ENCODE measurements around the gene HSPH1.
A peak's percentile ranks its signal among the peaks of the same experiment; 100 is the strongest.

Gene HSPH1

DNA sequence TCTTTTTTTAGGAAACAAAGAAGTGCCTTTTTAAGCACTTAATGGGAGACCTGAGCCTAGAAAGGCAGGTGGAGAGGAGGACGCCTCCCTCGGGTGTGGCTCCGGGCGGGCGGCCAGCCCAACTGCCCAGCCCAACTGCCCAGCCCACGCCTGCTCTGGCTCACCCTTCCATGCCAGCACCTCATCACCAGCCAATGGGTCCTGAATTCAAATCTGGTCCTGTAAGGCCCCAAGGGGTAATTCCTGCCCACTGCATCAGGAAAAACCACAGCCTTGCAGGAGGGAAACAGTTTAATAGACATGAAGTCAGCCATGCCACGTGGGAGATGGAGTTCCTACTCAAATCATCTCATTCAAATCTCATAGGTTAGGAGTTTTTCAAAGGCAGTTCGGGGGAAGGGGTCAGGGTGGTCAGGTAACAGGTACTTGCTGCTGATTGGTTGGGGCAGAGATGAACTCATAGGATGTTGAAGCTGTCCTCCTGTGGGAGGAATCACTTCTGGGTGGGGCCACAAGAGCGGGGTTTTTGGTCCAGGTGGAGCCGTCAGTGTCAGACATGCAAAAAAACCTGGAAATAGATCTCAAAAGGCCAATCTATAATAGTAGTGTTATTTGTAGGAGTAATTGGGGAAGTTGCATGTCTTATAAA, 64.9 kb downstream of the HSPH1 start:
- no peak for DNase-seq (ENCODE audit: low spot score)

- DNase-seq (ENCODE audit: low spot score) = no peak
These were observed 67.2 kb downstream of the HSPH1 start for GRCh38 chr13:31094331-31095015.

- DNase-seq (ENCODE audit: low spot score) = no peak
These were observed 68.4 kb downstream of the HSPH1 start for GRCh38 chr13:31093145-31093885.

DNA sequence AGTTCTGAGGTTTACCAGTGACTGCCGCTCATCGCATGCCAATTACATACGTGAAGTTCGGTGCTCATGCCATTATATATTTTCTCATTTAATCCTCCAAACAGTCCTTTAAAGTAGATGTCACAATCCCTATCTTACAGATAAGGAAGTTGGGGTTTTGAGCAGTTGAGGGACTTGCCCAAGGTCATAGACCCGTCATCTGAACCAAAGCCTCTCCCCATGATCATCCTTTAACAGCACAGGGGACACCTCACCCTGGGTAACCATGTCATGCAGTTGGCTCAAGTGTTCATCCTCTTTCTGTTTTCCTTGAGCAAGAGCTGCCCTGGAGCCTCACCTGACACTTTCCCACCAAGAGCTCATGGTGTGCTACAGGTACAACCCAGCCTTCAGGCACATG, 69.1 kb downstream of the HSPH1 start:
- no peak for DNase-seq (ENCODE audit: low spot score)

DNA sequence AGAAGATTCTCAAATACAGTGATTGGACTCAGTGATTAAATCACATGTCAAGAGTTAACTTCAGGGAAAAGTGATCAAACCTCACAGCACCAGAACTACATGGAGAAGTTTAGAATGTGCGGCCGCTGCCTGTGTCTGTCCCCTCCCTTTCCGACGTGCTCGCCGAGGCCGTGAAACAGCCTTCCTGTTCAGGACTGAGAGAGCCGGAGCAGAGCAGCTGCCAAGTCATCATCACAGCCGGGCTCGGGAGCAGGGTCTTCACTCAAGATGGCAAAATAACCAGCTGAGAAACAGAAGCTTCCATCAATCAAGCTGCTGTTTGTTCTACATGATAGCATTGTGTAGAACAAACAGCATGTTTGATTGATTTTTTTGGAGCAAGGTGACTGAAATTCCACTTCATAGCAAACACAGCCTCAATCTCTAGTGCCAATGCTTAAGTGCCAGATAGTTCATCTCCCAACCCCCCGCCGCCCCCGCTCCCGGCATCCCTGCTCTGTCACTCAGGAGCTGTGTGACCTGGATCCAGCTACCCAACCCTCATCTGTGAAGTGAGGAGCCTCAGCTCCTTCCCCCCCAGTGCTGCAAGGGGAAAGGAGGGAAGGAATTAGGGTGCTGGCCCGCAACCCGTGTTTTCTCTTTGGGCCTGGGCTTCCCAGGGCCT, 70.6 kb downstream of the HSPH1 start:
- peak; percentile 15 for DNase-seq (ENCODE audit: low spot score)

DNA sequence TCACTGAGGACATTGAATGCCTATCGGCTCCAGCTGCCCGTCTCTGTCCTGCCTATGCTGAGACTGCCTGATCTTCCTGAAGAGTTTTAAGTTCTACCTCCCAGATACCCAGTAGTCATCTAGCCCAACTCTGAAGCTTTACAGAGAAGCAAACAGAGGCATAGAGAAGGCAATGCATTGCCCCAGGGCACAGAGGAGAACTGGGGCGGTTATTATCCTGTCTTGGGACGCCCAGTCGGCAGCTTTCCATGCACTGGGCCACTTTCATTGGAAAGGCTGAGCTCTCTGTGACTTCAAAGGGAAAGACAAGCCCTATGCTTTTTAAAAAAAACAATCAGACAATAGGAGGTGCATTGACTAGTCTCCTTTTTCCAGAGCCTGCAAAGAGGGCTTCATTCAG, 71.6 kb downstream of the HSPH1 start:
- no peak for DNase-seq (ENCODE audit: low spot score)

GRCh38 chr13:31089649-31090048, 72.1 kb downstream of the HSPH1 start:
- DNase-seq (ENCODE audit: low spot score) = no peak

DNA sequence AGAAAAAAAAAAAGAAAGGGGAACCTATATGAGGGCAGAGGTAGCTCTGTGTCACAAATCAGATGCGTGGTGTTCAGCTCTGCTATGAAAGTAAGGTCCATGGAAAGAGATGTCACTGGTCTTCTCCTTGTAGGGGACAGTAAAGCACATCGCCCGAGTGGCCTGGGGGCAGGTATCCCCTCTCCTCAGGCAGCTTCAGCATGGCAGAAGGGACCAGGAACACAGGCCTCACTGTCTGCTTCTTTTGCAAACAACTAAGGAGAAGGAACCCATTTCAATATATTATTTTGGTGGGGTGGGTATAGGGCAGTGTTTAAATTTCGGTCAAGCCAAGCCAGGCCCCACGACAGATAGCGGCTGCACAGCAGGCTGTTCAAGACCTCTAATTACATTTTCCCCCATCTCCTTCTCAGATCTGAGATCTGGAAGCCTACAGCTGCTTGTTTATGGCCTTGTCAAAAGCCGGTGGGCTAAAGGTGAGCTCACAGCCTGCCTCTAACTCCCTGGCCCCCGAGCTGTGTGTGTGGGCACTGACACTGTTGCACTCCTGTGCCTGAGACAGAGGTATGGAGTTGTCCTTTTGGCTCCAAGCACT, 72.8 kb downstream of the HSPH1 start:
- DNase-seq (ENCODE audit: low spot score) = no peak
